Activated CD4-positive, alpha-beta memory T cell treated with anti-CD3 and anti-CD28 coated beads for 36 hours (primary cell): ENCODE results near the gene KCNE4. TPM values are rescaled to one million over a fixed set of nuclear protein-coding genes. Genes with fewer than 3 reads are reported as not detected.

Source experiments
- CTCF ChIA-PET: fragments of 350-600 bp; sonication (Branson Sonifier 250); formaldehyde crosslinking; loops from one replicate; lab custom pipeline; 2021; ENCODE audit warnings: antibody characterized with exemption, inconsistent platforms; lab: Charles Lee
- POLR2A ChIA-PET: fragments of 350-600 bp; sonication (Branson Sonifier 250); formaldehyde crosslinking; loops from one replicate; lab custom pipeline; 2021; ENCODE audit warnings: antibody characterized with exemption; lab: Charles Lee
- DNase-seq: peaks from one replicate; pipeline ENCODE4 v3.0.0-alpha.2; 2020
- H3K27ac Mint-ChIP-seq: one replicate; pipeline ENCODE4 v1.8.0; 2021; ENCODE audit warnings: mixed read lengths
- H3K27me3 Mint-ChIP-seq: one replicate; pipeline ENCODE4 v1.8.0; 2021; ENCODE audit warnings: mixed read lengths
- H3K36me3 Mint-ChIP-seq: one replicate; pipeline ENCODE4 v1.8.0; 2021; ENCODE audit warnings: mixed read lengths
- H3K4me1 Mint-ChIP-seq: one replicate; pipeline ENCODE4 v1.8.0; 2021; ENCODE audit warnings: low read depth, mixed read lengths
- H3K4me3 Mint-ChIP-seq: one replicate; pipeline ENCODE4 v1.8.0; 2021; ENCODE audit warnings: mild to moderate bottlenecking, mixed read lengths
- H3K9me3 Mint-ChIP-seq: one replicate; pipeline ENCODE4 v1.8.0; 2021; ENCODE audit warnings: mixed read lengths
- intact Hi-C: fragments of 100-400 bp; cut with micrococcal nuclease; formaldehyde crosslinking; loops from one replicate; pipeline ENCODE4 v1.15.1; 2023
- total RNA-seq, 2 experiments: library from RNA; stranded (reverse); gene quantifications; one replicate each; pipeline ENCODE4 v1.2.3, GENCODE V29; 2021

The KCNE4 gene
- total RNA-seq, 2 experiments from 2014 or later: not detected

GRCh38 chr2:223083402-223084070 lies 31.5 kb downstream of the KCNE4 start:
- DNase-seq: no peak
- intact Hi-C loops: no loop called here
- H3K9me3 Mint-ChIP-seq: no peaks in the 10 kb centered on the region
- no peaks in the 10 kb centered on the region for H3K27me3 Mint-ChIP-seq
- no peaks in the 10 kb centered on the region for H3K4me1 Mint-ChIP-seq
- POLR2A ChIA-PET: no interaction called here
- CTCF ChIA-PET: no interaction called here
- no peak overlapping the region for H3K4me3 Mint-ChIP-seq
- H3K27ac Mint-ChIP-seq: no peak overlapping the region
- no peaks in the 10 kb centered on the region for H3K36me3 Mint-ChIP-seq

- no peaks in the 10 kb centered on the region for H3K36me3 Mint-ChIP-seq
- CTCF ChIA-PET: interaction anchor here (0.6 kb wide), 1 partner anchor 113 kb away, joined by 4 read pairs; no protein-coding TSS in a partner anchor
- no peaks in the 10 kb centered on the region for H3K4me1 Mint-ChIP-seq
- H3K27ac Mint-ChIP-seq: no peak overlapping the region
- intact Hi-C loops: no loop called here
- no peaks in the 10 kb centered on the region for H3K27me3 Mint-ChIP-seq
- no peaks in the 10 kb centered on the region for H3K9me3 Mint-ChIP-seq
- POLR2A ChIA-PET: no interaction called here
- no peak for DNase-seq
- H3K4me3 Mint-ChIP-seq: no peak overlapping the region
Measured at GRCh38 chr2:223084873-223085272, 32.9 kb downstream of the KCNE4 start.

- POLR2A ChIA-PET: no interaction called here
- H3K27me3 Mint-ChIP-seq: no peaks in the 10 kb centered on the region
- H3K9me3 Mint-ChIP-seq: no peaks in the 10 kb centered on the region
- intact Hi-C loops: no loop called here
- no peaks in the 10 kb centered on the region for H3K4me1 Mint-ChIP-seq
- H3K36me3 Mint-ChIP-seq: no peaks in the 10 kb centered on the region
- no peak for DNase-seq
- H3K4me3 Mint-ChIP-seq: no peak overlapping the region
- no peak overlapping the region for H3K27ac Mint-ChIP-seq
- CTCF ChIA-PET: interaction anchor here (0.9 kb wide), 1 partner anchor 12 kb away, joined by 3 read pairs; no protein-coding TSS in a partner anchor
Measured at GRCh38 chr2:223086370-223086981, 34.5 kb downstream of the KCNE4 start.

DNA sequence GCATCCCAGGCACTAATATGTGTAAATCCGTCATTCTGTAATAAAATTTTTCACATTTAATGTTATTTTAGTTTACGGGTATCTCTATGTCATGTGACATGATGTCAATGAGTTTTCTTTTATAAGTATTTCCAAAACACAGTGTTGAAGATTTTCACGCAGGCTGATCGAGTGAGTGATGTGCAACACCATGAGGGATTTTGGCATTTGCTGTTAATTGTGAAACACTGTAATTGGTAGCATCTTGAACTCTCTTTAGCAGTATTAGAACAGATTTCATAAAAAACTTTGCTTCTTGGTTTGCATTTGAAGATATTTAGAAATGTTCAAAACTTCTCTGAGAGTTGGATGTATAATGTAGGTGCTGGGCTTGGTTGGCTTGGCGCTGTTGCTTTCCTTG lies 35.5 kb downstream of the KCNE4 start:
- Mint-ChIP-seq H3K27me3 (no peaks in the 10 kb centered on the region), H3K4me3 (no peak overlapping the region), H3K27ac (no peak overlapping the region), H3K4me1 (no peaks in the 10 kb centered on the region), H3K9me3 (no peaks in the 10 kb centered on the region), H3K36me3 (no peaks in the 10 kb centered on the region)
- intact Hi-C loops: no loop called here
- no peak for DNase-seq
- ChIA-PET POLR2A (no interaction called here), CTCF (interaction anchor here (0.9 kb wide), 1 partner anchor 11 kb away, joined by 3 read pairs; no protein-coding TSS in a partner anchor)

- Mint-ChIP-seq H3K27ac (no peak overlapping the region), H3K36me3 (no peaks in the 10 kb centered on the region), H3K27me3 (no peaks in the 10 kb centered on the region), H3K4me1 (no peaks in the 10 kb centered on the region), H3K9me3 (no peaks in the 10 kb centered on the region), H3K4me3 (no peak overlapping the region)
- intact Hi-C loops: no loop called here
- no peak for DNase-seq
- POLR2A ChIA-PET: no interaction called here
- CTCF ChIA-PET: no interaction called here
Measured at GRCh38 chr2:223088866-223089265, 36.9 kb downstream of the KCNE4 start.

DNA sequence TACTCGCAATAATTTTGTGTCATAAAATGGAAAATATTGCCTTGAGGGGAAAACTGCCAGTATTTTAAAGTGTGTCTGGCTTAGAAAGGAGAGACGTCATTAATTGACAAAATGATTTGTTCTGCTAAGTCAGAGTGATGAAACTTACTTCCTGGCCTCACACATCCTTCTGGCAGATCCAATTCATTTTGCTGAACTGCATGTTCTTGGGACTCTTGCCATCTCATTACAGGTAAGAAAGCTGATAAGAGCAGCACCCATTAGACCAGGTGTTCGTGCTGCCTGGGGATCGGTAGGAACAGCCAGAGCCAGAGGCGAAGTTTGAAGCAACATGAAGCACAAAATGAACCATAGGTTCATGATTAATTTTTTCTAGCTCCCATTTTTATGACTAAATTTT lies 38.0 kb downstream of the KCNE4 start:
- intact Hi-C loops: no loop called here
- Mint-ChIP-seq H3K4me1 (no peaks in the 10 kb centered on the region), H3K36me3 (no peaks in the 10 kb centered on the region), H3K27me3 (no peaks in the 10 kb centered on the region), H3K27ac (no peak overlapping the region), H3K9me3 (no peaks in the 10 kb centered on the region), H3K4me3 (no peak overlapping the region)
- CTCF ChIA-PET: no interaction called here
- POLR2A ChIA-PET: interaction anchor here (0.6 kb wide), 1 partner anchor 564 kb away, joined by 4 read pairs; no protein-coding TSS in a partner anchor
- DNase-seq: no peak

DNA sequence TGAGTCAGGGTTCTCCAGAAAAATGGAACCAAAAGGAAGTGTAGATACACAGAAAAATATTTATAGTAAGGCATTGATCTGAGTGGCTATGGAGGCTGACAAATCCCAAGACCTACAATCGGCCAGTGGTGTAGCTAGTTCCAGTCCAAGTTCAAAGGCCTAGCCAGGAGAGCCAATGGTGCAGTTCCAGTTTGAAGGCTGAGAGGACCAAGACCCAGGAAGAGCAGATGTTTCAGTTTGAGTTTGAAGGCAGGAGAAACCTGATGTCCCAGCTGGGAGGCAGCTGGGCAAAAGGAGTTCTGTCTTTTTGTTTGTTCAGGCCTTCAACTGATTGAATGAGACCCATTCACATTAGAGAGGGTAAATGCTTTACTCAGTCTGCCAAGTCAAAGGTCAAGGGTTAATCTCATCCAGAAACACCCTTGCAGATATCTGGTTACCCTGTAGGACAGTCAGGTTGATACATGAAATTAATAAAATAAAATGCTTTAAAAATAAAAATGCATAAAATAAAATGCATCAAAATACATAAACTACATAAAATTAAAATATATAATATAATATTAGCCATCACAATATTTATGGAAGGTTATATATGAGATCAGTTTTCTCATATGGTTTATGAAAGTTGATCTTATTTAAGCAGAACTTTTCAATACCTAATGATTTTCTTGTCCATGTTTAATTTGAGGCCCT lies 38.7 kb downstream of the KCNE4 start:
- H3K4me3 Mint-ChIP-seq: no peak overlapping the region
- H3K9me3 Mint-ChIP-seq: no peaks in the 10 kb centered on the region
- POLR2A ChIA-PET: interaction anchor here (0.6 kb wide), 1 partner anchor 563 kb away, joined by 4 read pairs; no protein-coding TSS in a partner anchor
- intact Hi-C loops: no loop called here
- H3K27ac Mint-ChIP-seq: no peak overlapping the region
- DNase-seq: no peak
- CTCF ChIA-PET: no interaction called here
- no peaks in the 10 kb centered on the region for H3K27me3 Mint-ChIP-seq
- H3K4me1 Mint-ChIP-seq: no peaks in the 10 kb centered on the region
- H3K36me3 Mint-ChIP-seq: no peaks in the 10 kb centered on the region

DNA sequence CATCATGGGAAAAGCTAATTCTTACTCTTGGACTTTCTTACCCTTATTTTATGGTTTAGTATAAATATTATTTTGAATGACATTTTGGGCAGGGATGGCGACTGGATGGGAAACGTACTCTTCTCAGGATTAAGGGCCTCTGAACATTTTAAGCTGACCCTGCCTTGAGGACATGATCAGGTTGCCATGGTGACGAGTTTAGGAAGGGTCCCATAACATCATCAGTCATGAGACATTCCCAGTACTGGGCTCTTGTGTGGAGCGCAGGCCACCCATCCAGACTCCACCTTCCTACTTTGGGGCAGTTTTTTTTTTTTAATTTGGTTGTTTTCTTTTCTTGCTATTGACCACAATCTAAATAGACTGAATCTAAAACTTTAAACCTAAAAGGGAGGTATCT lies 40.7 kb downstream of the KCNE4 start:
- ChIA-PET POLR2A (no interaction called here), CTCF (no interaction called here)
- Mint-ChIP-seq H3K27me3 (no peaks in the 10 kb centered on the region), H3K4me3 (no peak overlapping the region), H3K9me3 (no peaks in the 10 kb centered on the region), H3K27ac (no peak overlapping the region), H3K4me1 (no peaks in the 10 kb centered on the region), H3K36me3 (no peaks in the 10 kb centered on the region)
- intact Hi-C loops: no loop called here
- DNase-seq: no peak

GRCh38 chr2:223093436-223094241 lies 41.6 kb downstream of the KCNE4 start:
- no peak for DNase-seq
- intact Hi-C loops: no loop called here
- ChIA-PET CTCF (no interaction called here), POLR2A (no interaction called here)
- no peaks in the 10 kb centered on the region for H3K9me3 Mint-ChIP-seq
- H3K4me3 Mint-ChIP-seq: no peak overlapping the region
- no peak overlapping the region for H3K27ac Mint-ChIP-seq
- no peaks in the 10 kb centered on the region for H3K36me3 Mint-ChIP-seq
- no peaks in the 10 kb centered on the region for H3K4me1 Mint-ChIP-seq
- no peaks in the 10 kb centered on the region for H3K27me3 Mint-ChIP-seq

DNA sequence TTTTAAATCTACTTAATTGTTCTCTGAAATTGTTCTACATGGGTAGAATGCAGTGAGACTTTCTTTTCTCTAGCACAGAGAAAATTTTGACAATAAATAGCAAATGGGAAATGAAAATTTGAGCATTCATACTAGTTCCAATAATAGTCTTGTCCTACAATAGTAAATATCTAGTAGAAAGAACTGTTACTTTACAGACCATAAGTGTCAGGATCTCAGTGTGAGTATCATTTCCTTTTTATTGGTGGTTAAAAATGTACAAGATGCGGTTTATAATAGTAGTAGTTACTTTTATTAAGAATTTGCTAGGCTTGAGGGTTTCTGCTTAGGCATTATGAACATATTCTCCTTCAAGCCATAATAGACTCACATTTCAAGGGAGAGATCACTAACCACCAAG lies 43.2 kb downstream of the KCNE4 start:
- ChIA-PET CTCF (no interaction called here), POLR2A (no interaction called here)
- no peak overlapping the region for H3K27ac Mint-ChIP-seq
- no peak for DNase-seq
- no peaks in the 10 kb centered on the region for H3K36me3 Mint-ChIP-seq
- H3K4me1 Mint-ChIP-seq: no peaks in the 10 kb centered on the region
- no peaks in the 10 kb centered on the region for H3K9me3 Mint-ChIP-seq
- no peak overlapping the region for H3K4me3 Mint-ChIP-seq
- intact Hi-C loops: no loop called here
- H3K27me3 Mint-ChIP-seq: no peaks in the 10 kb centered on the region

DNA sequence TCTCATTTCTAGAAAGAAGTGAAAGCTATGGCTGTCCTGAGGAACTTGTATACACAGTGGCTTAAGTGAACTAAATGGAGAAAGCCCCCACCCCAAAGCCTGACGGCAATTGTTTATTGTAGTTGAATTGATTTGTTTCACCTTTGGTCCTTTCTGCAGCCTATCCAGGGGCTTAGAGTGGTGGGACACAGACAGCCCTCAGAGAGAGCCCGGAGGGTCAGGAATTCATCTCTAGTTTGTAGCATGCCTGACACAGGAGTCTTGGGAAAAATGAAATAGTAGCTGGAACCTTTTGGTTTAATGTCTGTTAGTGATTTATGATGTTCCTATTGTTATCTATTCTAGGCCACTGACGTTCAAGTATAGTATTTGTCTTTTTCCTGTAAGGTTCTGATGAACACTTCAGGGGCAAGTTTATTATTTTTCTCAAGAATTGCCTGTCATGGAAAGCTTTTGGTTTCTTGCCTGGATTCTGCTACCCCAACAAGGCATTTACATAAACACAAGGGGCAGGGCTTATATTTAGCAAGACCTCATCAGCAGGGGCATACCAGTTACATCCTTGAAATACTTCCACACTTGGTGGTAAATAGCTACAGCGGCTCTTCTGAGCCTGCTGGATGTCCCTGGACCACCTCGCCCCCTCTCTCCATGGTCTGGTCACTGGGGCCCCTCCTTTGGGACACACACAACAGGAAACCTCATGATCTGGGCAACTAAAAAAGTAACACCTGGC lies 44.4 kb downstream of the KCNE4 start:
- no peaks in the 10 kb centered on the region for H3K4me1 Mint-ChIP-seq
- no peak overlapping the region for H3K27ac Mint-ChIP-seq
- DNase-seq: no peak
- H3K4me3 Mint-ChIP-seq: no peak overlapping the region
- intact Hi-C loops: no loop called here
- no peaks in the 10 kb centered on the region for H3K27me3 Mint-ChIP-seq
- no peaks in the 10 kb centered on the region for H3K36me3 Mint-ChIP-seq
- H3K9me3 Mint-ChIP-seq: no peaks in the 10 kb centered on the region
- CTCF ChIA-PET: no interaction called here
- POLR2A ChIA-PET: no interaction called here
